ENCODE measurements around the gene MRM2. TPM values are rescaled to one million over a fixed set of nuclear protein-coding genes. Genes with fewer than 3 reads are reported as not detected.

The MRM2 gene
- total RNA-seq, 1 donor = 20.7 TPM

DNA sequence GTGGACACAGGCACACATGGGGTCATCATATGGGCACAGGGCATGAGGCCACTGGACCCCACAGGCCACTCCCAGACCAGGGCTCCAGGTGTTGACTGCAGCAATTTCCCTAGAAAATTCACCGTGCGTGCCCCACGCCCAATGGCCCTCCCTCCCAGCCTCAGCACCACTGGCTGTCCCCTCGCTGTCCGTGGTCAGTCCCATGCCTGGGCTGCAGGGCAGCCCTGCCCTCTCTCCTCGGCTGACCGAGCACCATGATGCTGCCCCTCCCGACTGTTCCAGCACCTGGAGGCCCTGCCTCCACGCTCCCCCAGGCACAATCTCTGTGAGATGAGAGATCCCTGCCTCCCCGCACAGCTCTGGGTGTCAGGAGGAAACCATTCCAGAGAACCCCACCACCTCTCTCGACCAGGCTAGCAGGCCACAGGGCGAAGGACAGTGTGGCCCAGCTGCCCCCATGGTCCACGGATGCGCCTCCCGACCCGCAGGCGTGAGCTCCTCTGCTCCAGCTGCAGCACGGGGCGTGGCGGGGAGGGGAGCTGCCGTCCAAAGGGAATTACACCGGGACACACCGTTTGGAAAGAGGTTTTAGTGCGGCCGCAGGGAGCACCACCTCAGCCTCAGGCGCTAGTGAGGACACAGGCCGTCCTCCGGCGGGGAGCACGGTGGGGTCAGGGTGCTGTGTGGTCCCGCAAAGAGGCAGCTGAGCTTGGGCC is 12.6 kb upstream of the MRM2 start:
- no peak overlapping the region for H3K4me3 ChIP-seq (ENCODE audit: low read depth, low read length)
- DNase-seq (ENCODE audit: low read depth) = no peak
- TF ChIP-seq, protein P1, sequence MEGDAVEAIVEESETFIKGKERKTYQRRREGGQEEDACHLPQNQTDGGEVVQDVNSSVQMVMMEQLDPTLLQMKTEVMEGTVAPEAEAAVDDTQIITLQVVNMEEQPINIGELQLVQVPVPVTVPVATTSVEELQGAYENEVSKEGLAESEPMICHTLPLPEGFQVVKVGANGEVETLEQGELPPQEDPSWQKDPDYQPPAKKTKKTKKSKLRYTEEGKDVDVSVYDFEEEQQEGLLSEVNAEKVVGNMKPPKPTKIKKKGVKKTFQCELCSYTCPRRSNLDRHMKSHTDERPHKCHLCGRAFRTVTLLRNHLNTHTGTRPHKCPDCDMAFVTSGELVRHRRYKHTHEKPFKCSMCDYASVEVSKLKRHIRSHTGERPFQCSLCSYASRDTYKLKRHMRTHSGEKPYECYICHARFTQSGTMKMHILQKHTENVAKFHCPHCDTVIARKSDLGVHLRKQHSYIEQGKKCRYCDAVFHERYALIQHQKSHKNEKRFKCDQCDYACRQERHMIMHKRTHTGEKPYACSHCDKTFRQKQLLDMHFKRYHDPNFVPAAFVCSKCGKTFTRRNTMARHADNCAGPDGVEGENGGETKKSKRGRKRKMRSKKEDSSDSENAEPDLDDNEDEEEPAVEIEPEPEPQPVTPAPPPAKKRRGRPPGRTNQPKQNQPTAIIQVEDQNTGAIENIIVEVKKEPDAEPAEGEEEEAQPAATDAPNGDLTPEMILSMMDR (IDR thresholded peaks at IDR 0.05; ENCODE audit: insufficient read depth, low read length) = no peak

DNA sequence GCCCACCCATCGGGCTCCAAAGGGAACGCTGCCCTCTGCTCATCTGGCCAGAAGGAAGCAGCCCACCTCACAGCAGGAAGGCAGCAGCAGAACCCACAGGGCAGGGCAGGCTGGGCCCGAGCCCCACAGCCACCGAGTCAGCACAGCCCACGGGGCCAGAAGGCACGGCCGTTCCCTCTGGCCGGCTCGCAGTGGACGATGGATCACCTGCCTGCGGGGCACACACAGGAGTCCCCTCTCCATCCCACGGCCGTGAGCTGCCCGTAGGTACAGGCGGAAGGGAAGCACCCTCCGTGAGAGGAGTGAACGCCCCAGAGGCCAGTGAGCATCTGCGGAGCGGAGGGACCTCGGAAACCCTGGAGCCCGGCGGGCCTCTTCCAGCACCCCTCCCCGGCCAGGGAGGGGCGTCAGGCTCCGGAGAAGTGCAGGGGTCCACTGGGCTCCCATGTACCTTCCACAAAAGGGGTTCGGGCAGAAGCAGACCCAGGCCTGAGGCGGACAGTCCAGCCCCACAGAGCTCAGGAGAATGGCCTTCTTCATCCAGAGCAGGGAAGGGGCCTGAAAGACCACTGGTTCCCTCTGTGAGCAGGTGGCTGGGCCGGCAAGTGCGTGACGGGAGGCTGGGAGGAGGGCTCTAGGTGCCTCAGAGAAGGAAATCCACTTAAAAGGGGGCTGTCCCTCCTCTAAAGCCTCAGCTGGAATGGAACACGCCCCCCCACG is 11.7 kb upstream of the MRM2 start:
- DNase-seq (ENCODE audit: low read depth) = no peak
- H3K4me3 ChIP-seq (ENCODE audit: low read depth, low read length) = no peak overlapping the region
- TF ChIP-seq, protein P1 (IDR thresholded peaks at IDR 0.05; ENCODE audit: insufficient read depth, low read length) = no peak

DNA sequence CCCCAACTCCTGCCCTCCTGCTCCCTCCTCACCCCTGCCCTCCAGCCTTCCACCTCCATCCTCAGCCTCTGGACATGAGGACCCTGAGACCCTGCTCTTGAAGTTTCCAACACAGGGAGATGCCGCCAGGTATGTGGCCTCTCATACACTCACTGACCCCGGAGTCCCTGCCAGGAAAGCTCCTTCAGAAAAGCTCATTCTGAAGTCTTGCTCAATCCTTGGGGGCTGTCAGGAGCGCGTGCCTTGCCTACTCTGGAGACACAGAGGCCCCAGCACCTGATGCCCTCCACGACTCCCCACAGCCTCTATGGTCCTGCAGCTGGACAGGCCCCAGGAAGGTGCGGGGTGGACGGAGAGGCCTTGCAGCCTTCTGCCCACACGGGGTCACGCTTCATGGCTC is 11.0 kb upstream of the MRM2 start:
- no peak for DNase-seq (ENCODE audit: low read depth)
- TF ChIP-seq, protein P1 (IDR thresholded peaks at IDR 0.05; ENCODE audit: insufficient read depth, low read length) = no peak
- no peak overlapping the region for H3K4me3 ChIP-seq (ENCODE audit: low read depth, low read length)

DNA sequence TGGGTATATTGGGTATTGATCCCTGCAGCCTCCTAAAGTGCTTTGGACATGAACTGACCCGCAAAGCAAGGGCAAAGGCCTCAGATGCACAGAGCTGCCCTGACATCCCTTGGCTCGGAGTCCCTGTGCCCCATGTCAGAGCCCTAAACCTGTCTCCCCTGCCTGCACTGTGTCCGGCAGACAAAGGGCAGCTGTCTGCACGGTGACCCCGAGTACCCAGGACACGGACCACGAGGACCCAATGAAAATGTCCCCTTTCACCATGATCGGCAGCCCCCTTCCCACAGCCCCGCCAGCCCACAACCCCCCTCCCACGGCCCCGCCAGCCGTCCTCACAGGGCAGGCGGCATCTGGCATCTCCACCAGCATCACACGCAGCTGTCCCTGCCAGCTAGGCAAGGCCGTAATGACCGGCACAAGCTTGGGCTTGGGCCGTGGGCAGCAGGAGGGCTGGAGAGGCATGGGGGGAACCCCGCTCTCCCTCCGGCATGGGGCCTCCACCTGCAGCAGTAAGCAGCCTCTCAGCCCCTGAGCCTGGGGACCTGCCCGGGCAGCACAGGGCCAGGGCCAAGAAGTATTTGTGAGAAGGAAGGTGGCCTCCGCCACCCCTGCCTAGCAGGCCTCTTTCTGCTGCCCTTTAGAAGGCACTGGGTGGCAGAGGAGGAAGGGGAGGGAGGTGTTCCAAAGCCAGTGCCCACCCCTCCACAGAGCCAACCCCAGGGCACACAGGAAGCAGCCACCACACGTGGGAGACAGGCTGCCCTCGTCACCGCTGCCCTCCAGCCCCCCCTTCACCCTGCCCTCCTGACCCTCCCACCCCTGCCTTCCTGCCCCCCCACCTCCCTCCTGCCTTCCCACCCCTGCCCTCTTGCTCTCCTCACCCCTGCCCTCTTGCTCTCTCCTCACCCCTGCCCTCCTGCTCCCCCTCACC is 10.1 kb upstream of the MRM2 start:
- TF ChIP-seq, protein P1 (IDR thresholded peaks at IDR 0.05; ENCODE audit: insufficient read depth, low read length) = no peak
- DNase-seq (ENCODE audit: low read depth) = no peak
- no peak overlapping the region for H3K4me3 ChIP-seq (ENCODE audit: low read depth, low read length)

DNA sequence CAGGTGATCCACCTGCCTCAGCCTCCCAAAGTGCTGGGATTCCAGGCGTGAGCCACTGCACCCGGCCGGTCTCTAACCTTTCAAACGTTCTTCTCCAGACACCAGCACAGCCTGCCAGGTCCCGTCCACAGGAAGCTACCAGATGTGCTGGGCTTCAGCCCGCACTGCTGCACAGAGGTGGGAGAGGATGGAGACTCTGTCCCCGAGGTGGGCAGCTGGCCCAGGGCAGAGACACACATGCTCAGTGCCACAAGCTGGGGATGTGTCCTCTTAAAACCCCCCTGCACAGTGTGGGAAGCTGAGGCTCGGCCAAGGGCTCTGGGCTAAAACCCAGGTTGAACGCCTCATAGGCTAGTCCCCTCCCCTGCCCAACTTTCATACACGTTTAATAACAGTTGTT is 9.4 kb upstream of the MRM2 start:
- DNase-seq (ENCODE audit: low read depth) = no peak
- H3K4me3 ChIP-seq (ENCODE audit: low read depth, low read length) = no peak overlapping the region
- TF ChIP-seq, protein P1 (IDR thresholded peaks at IDR 0.05; ENCODE audit: insufficient read depth, low read length) = no peak

DNA sequence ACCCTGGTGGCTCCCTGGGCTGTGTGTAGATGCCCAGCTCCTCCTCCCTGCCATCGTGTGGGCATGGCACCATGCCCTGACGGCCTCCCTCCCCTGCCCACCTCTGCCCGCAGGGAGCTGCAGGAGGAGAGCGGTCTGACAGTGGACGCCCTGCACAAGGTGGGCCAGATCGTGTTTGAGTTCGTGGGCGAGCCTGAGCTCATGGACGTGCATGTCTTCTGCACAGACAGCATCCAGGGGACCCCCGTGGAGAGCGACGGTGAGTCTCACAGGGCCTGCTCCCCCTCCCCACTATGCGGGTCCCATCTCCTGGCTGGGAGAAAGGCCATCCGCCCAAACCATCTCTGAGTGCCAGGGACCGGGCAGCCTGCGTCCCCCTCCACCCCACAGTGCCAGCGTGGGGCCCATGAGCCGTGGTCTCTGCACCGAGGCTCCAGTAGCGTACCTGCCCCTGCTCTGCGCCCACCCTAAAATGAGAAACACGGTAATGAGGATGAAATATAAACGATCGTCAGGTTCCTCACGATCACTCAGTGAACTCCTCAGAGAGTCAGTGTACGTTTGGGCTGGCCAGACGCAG is 7.8 kb upstream of the MRM2 start:
- TF ChIP-seq, protein P1 (IDR thresholded peaks at IDR 0.05; ENCODE audit: insufficient read depth, low read length) = no peak
- DNase-seq (ENCODE audit: low read depth) = no peak

More for the DNA sequence above, 7.8 kb upstream of the MRM2 start:
- H3K4me3 ChIP-seq (ENCODE audit: low read depth, low read length) = no peak overlapping the region

Data from fibroblast of the aortic adventitia (primary cell).